LNCaP clone FGC (cell line): Measurements from ENCODE around the gene CDK5RAP2.

ENCODE experiments used
- DNase-seq: peaks from one replicate; pipeline ENCODE4 v3.0.0-alpha.2; 2011; ENCODE audit warnings: low read depth
- H3K4me3 ChIP-seq: 2 replicates; pipeline ENCODE4 v1.5.1; 2011; ENCODE audit warnings: mild to moderate bottlenecking, low read depth, low read length, control low read depth
- TF ChIP-seq, protein P1 (sequence below): IDR thresholded peaks from 2 replicates; pipeline ENCODE4 v1.5.1; 2012; ENCODE audit warnings: mild to moderate bottlenecking; ENCODE audit not compliant: control insufficient read depth, insufficient read depth; ENCODE audit errors: extremely low read depth

The CDK5RAP2 gene

DNA sequence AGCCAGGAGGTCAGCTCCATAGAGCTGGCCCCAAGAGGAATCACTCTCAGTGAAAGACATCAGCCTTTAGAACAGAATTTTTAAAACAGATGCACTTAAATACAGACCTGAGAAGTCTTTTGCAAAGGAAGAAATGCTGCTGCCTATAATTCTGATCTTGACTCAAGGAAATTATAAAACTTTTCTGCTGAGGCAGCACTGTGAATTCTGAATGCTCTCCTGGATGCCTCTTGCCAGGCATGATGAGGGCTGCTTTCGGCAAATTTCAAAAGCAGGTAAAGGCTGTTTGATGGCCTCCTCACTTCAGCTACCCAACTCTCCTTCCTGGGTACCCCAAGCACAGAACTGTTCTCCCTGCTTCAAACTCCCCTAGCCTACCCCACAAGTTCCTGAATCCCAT, 174.8 kb downstream of the CDK5RAP2 start:
- TF ChIP-seq, protein P1, sequence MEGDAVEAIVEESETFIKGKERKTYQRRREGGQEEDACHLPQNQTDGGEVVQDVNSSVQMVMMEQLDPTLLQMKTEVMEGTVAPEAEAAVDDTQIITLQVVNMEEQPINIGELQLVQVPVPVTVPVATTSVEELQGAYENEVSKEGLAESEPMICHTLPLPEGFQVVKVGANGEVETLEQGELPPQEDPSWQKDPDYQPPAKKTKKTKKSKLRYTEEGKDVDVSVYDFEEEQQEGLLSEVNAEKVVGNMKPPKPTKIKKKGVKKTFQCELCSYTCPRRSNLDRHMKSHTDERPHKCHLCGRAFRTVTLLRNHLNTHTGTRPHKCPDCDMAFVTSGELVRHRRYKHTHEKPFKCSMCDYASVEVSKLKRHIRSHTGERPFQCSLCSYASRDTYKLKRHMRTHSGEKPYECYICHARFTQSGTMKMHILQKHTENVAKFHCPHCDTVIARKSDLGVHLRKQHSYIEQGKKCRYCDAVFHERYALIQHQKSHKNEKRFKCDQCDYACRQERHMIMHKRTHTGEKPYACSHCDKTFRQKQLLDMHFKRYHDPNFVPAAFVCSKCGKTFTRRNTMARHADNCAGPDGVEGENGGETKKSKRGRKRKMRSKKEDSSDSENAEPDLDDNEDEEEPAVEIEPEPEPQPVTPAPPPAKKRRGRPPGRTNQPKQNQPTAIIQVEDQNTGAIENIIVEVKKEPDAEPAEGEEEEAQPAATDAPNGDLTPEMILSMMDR: no peak
- H3K4me3 ChIP-seq: no peak overlapping the region
- no peak for DNase-seq

DNA sequence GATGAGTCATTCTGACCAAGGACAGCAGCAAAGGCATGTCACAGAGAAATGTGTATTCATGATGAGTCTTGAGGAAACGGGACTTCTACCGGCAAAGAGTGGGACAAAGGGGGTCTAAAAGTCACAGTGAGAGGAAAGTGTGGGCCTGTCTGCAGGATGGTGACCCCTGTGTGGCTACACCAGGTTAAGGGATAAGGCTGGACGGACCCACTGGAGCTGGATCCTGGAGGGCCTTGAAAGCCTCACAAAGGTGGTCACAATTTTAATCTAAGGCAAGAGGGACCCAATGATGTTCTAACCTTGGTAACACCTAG, 176.5 kb downstream of the CDK5RAP2 start:
- TF ChIP-seq, protein P1: no peak
- DNase-seq: no peak
- H3K4me3 ChIP-seq: no peak overlapping the region

DNA sequence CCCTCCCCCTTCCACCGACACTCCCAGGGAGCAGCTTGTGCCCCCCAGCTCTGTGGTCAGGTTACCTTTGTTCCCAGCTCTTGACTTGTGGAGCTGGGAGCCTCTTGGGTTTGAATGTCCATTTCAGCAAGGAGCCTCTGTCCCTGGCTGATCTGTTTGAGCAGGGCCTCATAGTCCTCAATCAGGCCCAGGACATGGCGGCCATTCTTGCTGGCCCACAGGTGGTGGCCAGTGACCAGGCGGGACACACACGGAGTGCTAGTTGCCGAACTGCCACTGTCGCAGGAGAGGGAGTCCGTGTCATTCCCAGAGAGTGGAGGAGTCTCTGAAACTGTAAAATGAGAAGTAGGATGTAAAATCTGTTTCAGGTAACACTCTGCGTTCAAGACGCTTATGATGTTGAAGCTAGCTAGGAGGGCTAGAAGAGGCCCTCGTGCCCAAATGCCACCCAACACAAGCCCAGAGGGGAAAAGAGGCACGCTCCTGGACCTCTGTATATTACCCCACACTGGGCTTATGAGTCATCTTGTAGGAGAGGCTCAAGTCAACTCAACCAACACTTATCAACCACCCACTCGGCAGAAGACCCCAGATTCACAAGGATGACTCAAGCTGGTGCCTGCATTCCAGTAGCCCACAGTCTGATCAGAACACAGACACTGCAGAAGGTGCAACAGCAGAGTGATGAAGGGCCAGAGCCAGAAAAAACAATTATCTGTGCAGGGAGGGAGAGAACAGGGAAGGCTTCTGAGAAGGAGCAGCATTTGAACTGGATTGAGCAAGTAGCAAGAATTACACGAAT, 177.0 kb downstream of the CDK5RAP2 start:
- no peak overlapping the region for H3K4me3 ChIP-seq
- no peak for DNase-seq
- TF ChIP-seq, protein P1: no peak

DNA sequence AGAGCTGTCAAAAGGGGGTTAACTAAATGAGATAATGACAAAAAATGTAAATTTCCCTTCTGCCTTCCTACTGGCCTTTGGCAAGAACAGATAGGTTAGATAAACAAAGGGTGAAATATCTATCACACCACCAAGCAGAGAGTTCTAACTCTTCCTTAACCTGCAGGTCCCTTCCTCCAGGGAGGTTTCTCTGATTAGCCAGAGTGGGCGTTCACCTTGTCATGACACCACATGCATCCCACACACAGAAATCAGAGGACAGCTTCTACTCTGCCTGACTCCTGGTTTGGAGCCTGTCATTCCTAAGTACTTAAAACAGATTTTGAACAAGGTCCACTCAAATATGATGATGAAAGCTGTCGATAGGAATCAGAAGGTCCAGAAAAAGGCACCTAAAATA, 180.0 kb downstream of the CDK5RAP2 start:
- H3K4me3 ChIP-seq: no peak overlapping the region
- TF ChIP-seq, protein P1: no peak
- DNase-seq: no peak

DNA sequence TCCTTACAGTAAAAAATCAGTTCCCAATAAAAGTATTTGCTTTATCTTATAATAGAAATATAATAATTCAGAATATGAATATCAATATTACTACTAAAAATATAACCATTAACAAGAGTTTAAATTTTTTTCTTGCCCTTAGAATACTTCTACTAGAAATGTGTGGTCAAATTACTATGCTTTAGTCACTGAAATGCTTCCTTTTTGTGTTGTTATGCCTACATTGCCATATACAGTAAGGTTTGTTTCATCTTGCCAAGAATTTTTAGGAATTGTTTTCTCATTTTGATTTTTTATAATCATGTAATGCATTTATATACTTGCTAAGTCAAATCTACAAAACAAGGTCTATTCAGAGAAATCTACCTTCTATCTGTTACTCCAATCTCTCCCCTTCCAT, 181.7 kb downstream of the CDK5RAP2 start:
- no peak overlapping the region for H3K4me3 ChIP-seq
- TF ChIP-seq, protein P1: no peak
- DNase-seq: no peak

DNA sequence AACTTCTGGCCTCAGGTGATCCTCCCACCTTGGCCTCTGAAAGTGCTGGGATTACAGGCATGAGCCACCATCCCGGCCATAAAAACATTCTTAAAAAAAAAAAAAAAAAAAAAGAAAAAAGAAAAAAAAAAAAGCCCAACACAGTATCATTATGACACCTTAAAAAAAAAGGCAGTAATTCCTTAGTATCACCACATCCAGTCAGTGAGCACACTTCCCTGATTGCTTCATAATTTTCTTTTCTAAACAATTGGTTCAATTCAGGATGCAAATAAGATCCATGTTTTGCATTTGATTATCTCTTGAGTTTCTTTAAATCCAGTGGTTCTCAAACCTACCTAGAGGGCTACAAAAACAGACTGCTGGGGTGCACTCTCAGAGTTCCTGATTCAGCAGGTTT, 182.5 kb downstream of the CDK5RAP2 start:
- TF ChIP-seq, protein P1: no peak
- no peak for DNase-seq
- H3K4me3 ChIP-seq: no peak overlapping the region

DNA sequence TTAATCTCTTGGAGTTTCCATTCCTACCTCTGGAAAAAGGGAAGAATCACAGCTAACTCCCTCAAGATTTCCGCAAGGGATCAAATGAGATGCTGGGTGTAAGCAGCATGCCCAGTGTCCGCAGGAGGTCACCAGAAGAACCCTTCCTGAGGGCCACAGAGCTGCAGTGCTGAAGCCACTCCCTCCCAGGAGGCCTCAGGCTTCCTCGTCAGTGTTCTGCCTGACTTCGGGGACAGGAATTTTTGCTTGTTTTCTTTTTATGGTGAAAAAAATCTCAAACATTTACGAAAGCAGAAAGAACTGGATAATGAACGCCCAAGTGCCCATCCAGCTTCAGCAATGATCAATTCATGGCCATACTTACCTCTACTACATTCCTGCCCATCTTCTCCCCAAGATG, 183.0 kb downstream of the CDK5RAP2 start:
- H3K4me3 ChIP-seq: no peak overlapping the region
- TF ChIP-seq, protein P1: no peak
- DNase-seq: no peak
